ENCODE data around the gene SLC32A1.

The SLC32A1 gene

DNA sequence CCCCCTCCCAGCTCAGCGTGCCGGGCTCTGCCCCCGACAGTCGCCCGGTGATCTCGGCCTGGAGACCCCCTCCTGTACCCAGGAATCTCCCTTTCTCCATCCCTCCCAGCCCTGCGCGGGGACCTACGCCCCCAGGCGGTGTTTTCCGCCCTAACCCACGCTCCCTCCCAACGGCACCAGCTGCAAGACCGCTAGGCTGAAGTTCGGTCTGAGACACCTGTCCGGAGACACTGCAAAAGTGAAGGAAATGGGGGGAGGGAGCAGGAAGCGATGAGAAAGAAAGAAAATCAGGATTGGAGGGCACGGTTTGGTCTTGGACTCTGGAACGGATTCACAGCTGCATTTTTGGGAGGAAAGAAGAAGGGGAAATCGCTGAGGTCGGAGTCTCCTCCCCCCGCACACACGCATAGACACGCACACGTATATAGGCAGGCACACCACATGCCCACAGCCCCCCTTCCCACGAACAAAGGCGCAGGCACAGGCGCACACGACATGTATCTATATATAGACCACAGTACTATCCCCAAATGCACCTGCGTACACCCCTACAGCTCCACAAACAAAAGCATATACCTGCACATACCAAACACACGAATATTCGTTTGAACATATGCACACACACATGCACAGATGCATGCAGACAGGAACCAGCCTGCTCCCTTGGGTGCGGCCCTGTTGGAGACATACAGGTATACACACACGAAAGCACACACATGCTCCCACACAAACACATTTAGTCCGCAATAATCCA is 1.0 kb downstream of the SLC32A1 start:
- in situ Hi-C loops (cut with HindIII; ENCODE audit: low sequenced_read_pairs), result no loop called here

GRCh38 chr20:38725931-38726803 is 1.9 kb downstream of the SLC32A1 start:
- in situ Hi-C loops (cut with HindIII; ENCODE audit: low sequenced_read_pairs), result no loop called here

GRCh38 chr20:38726804-38727606 is 2.7 kb downstream of the SLC32A1 start:
- in situ Hi-C loops (cut with HindIII; ENCODE audit: low sequenced_read_pairs), result no loop called here

DNA sequence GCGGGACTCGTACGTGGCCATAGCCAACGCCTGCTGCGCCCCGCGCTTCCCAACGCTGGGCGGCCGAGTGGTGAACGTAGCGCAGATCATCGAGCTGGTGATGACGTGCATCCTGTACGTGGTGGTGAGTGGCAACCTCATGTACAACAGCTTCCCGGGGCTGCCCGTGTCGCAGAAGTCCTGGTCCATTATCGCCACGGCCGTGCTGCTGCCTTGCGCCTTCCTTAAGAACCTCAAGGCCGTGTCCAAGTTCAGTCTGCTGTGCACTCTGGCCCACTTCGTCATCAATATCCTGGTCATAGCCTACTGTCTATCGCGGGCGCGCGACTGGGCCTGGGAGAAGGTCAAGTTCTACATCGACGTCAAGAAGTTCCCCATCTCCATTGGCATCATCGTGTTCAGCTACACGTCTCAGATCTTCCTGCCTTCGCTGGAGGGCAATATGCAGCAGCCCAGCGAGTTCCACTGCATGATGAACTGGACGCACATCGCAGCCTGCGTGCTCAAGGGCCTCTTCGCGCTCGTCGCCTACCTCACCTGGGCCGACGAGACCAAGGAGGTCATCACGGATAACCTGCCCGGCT is 3.4 kb downstream of the SLC32A1 start:
- in situ Hi-C loops (cut with HindIII; ENCODE audit: low sequenced_read_pairs), result no loop called here

- in situ Hi-C loops (cut with HindIII; ENCODE audit: low sequenced_read_pairs), result no loop called here
Measured at GRCh38 chr20:38728191-38728781, 4.0 kb downstream of the SLC32A1 start.

- in situ Hi-C loops (cut with HindIII; ENCODE audit: low sequenced_read_pairs), result no loop called here
Measured at GRCh38 chr20:38728911-38729642, 4.8 kb downstream of the SLC32A1 start.

DNA sequence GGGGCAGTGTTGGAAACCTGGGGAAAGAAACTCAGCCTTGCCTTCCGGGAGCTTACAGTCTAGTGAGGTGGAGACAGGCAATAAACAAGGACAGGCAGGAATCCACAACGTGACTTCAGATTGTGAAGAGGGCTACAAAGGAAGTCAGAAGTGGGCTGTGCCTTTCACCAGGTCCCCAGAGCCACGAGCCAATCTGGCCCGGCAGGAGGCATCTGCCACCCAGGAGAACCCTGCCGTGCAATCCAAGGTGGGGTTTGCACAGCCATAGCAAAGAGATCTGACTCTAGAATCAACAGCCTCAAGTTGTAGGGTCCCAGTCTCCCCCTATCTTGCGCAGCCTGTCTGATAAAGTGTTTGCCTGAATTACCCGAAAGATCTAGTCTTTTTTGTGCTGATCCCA is 5.5 kb downstream of the SLC32A1 start:
- in situ Hi-C loops (cut with HindIII; ENCODE audit: low sequenced_read_pairs), result no loop called here

GRCh38 chr20:38730167-38730988 is 6.1 kb downstream of the SLC32A1 start:
- in situ Hi-C loops (cut with HindIII; ENCODE audit: low sequenced_read_pairs), result no loop called here

- in situ Hi-C loops (cut with HindIII; ENCODE audit: low sequenced_read_pairs), result no loop called here
Measured at GRCh38 chr20:38730989-38731737, 6.9 kb downstream of the SLC32A1 start.

- in situ Hi-C loops (cut with HindIII; ENCODE audit: low sequenced_read_pairs), result no loop called here
Measured at GRCh38 chr20:38731738-38732113, 7.4 kb downstream of the SLC32A1 start.

- in situ Hi-C loops (cut with HindIII; ENCODE audit: low sequenced_read_pairs), result no loop called here
Measured at GRCh38 chr20:38732981-38733380, 8.7 kb downstream of the SLC32A1 start.

- in situ Hi-C loops (cut with HindIII; ENCODE audit: low sequenced_read_pairs), result no loop called here
Measured at GRCh38 chr20:38735172-38735571, 10.9 kb downstream of the SLC32A1 start.

GRCh38 chr20:38737887-38738286 is 13.6 kb downstream of the SLC32A1 start:
- in situ Hi-C loops (cut with HindIII; ENCODE audit: low sequenced_read_pairs), result no loop called here

GRCh38 chr20:38745757-38746156 is 21.5 kb downstream of the SLC32A1 start:
- in situ Hi-C loops (cut with HindIII; ENCODE audit: low sequenced_read_pairs), result no loop called here

GRCh38 chr20:38747495-38748096 is 23.3 kb downstream of the SLC32A1 start:
- in situ Hi-C loops (cut with HindIII; ENCODE audit: low sequenced_read_pairs), result no loop called here

- in situ Hi-C loops (cut with HindIII; ENCODE audit: low sequenced_read_pairs), result no loop called here
Measured at GRCh38 chr20:38748097-38748860, 24.0 kb downstream of the SLC32A1 start, which contains the start of gene ACTR5. TSS of gene ACTR5 (plus strand) at chr20:38748460. CDS start at chr20:38748479, 19 bp downstream.

GRCh38 chr20:38748861-38749149 is 24.5 kb downstream of the SLC32A1 start:
- in situ Hi-C loops (cut with HindIII; ENCODE audit: low sequenced_read_pairs), result no loop called here
